Measurements from ENCODE around the gene SIX4.

The SIX4 gene

GRCh38 chr14:60721326-60722106 lies 2.6 kb downstream of the SIX4 start:
- DNase-seq: peak; percentile 82

GRCh38 chr14:60720962-60721325 lies 3.2 kb downstream of the SIX4 start:
- DNase-seq: no peak

- no peak for DNase-seq
Measured at GRCh38 chr14:60720391-60720790, 3.8 kb downstream of the SIX4 start.

DNA sequence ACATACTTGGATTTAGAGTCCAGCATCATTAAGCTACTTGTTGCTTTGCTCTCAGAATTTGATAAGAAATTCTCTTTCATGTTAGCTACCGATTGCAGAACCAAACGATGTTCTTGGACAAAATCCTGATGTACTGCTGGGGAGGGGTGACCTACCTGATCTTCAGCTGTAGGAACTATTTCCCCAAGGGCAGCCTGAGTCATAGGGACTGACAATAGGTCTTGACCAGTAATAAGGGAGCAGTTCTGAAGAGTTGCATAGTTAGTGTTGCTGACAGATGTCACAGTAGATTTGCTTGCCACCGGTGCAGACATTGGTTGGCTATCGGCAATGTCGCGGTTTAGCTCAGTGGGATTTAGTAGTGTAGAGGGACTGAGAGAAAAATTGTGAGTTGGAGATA lies 10.6 kb downstream of the SIX4 start:
- no peak for DNase-seq

- no peak for DNase-seq
Measured at GRCh38 chr14:60710494-60710893, 13.7 kb downstream of the SIX4 start.

GRCh38 chr14:60707858-60708257 lies 16.3 kb downstream of the SIX4 start:
- no peak for DNase-seq

DNA sequence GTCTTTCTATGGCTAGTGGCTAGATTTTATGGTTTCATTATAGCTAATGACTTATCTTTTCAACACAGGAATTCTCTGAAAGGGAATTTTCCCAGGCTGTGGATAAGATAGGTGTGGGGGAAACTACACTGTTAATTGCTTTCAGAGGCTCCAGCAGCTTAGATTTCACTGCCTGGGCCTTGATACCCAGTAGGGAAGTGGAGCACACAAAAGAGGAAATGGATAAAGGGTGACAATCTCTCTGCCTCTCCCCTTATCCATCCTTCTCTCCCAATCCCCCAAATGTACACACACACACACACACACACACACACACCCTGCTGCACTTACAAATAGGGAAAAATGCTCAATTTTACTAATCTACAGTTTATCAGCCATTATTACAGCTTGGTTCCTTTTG lies 19.1 kb downstream of the SIX4 start:
- no peak for DNase-seq

DNA sequence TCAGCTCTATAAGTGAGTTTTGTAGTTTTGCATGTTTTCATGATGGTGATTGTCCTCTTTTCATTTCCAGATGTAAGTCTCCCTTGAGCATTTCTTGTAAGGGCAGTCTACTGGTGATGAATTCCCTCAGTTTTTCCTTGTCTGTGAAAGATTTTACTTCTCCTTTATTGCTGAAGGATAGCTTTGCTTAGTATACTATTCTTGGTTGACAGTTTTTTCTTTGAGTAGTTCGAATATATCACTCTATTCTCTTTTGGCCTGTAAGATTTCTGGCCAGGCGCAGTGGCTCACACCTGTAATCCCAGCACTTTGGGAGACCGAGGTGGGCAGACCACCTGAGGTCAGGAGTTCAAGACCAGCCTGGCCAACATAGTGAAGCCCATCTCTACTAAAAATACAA lies 23.6 kb downstream of the SIX4 start:
- no peak for DNase-seq

GRCh38 chr14:60695327-60695726 lies 28.8 kb downstream of the SIX4 start:
- DNase-seq: no peak

DNA sequence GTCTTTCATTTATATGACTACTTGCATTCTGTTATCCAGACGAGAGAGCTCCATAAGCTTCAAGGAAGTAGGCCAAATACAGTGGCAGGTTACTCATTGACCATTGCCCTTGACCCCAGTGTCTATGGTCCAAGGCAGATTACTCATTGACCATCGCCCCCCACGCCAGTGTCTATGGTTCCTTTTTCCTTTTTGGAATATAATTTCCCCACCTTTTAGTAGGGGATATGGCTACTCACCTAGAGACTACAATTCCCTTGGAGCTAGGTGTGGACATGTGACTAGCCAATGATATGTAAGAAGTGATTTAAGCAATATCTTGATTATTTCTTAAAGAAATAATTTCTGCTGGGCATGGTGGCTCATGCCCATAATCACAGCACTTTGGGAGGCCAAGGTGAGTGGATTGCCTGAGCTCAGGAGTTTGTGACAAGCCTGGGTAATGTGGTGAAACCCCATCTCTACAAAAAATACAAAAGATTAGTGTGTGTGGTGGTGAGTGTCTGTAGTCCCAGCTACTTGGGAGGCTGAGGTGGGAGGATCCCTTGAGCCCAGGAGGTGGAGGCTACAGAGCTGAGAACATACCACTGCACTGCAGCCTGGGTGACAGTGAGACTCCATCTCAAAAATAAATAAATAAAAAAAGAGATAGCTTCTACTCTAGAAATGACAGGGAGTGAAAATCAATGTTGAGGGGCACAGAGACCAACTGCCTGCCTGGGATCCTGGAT lies 32.6 kb downstream of the SIX4 start:
- DNase-seq: no peak

DNA sequence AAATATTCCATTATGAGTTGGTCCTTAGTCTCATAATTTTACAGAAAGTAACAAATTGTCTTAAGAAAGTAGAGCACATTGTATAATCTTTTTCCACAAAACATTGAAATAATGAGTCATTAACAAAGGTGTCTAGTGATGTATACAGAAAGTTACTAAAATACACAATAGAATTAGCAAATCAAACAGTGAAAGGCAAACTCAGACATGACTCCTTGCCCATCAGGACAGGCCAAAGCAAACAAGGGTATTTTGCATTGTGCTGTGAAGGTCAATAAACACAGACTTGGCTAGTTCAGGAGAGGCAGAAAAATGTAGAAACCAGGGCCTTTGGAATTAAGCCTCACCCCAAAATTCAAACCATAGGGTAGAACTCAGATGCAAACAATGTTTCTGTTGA lies 37.3 kb downstream of the SIX4 start:
- DNase-seq: no peak

GRCh38 chr14:60684203-60684602 lies 39.9 kb downstream of the SIX4 start:
- DNase-seq: no peak

GRCh38 chr14:60681271-60681670 lies 42.9 kb downstream of the SIX4 start:
- DNase-seq: no peak

- no peak for DNase-seq
Measured at GRCh38 chr14:60680511-60680910, 43.6 kb downstream of the SIX4 start.

DNA sequence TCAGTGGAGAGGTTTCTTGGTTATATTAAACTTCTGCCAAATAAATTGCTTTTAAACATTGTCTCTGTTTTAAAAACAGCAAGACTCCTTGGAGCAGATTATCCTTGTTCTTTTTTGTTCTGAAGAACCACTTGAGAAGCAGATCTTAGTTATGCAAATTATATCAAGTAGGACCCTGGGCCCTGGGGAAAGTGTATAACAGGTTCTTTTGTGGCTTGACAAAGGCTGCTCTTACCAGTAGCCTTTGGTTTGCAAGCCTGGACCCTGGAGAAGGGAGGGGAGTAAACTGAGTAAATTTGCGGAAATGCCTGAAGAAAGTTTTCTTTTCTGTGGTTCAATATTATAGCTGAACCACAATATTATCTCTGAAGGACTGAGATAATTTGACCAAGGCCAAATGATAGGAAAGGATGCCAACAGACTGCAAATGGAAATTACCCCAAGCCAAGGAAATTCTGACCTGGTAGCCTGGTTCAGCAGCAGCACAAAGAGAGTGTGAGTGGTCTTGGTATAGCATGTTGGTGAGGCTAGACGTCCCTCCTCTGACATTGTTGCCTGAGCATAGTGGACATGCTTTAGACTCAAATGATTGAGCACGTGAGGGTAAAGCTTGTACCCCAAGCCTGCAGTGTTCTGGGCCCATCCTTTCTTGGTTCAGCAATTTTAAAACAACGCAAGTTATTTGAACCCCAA lies 44.4 kb downstream of the SIX4 start:
- DNase-seq: no peak

GRCh38 chr14:60677701-60678100 lies 46.5 kb downstream of the SIX4 start:
- DNase-seq: no peak

- DNase-seq: no peak
Measured at GRCh38 chr14:60670989-60671388, 53.2 kb downstream of the SIX4 start.

DNA sequence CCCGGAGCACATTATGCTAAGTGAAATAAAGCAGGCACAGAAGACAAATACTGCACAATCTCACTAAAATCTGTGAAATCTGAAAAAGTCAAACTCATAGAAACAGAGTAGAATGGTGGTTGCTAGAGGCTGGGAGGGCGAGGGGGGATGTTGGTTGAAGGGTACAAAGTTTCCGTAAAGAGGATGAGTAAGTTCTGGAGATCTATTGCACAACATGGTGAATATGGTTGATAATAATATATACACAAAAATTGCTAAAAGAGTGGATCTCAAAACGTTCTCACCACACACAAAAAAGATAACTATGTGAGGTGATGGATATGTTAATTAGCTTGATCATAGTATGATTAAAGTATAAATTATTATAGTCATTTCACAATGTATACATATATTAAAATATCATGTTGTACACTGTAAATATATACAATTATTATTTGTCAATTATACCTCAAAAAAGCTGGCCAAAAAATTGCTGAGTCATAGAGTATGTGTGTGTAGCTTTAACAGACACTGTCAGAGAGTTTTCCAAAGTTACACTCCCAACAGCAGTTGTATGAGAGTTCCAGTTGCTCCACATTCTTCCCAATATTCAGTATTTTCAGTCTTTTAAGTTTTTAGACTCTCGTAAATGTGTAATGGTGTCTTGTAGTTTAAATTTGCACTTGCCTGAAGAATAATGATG lies 55.6 kb downstream of the SIX4 start:
- DNase-seq: no peak

DNA sequence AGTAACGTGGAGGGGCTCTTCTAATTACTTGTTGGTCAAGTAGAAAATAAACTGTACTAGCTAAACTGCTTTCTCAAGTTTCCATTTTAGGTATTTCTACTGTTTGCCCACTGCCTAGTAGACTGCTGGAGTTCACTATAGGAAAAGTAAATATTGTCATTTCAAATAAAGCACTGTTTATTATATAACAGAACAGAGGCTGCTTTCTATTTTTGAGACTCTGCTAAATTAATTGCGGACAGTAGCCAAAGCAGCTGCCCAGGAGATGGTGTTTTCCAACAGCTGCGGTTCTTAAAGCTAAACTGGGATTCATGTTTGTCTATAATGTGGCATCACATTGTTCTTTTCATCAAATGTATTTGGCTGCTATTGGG lies 59.0 kb downstream of the SIX4 start:
- no peak for DNase-seq

GRCh38 chr14:60662982-60663381 lies 61.2 kb downstream of the SIX4 start:
- DNase-seq: no peak

GRCh38 chr14:60661721-60662120 lies 62.4 kb downstream of the SIX4 start:
- no peak for DNase-seq
